Smooth muscle cell (in vitro differentiated cells): ENCODE results near the gene KLF13. TPM values are rescaled to one million over a fixed set of nuclear protein-coding genes. Genes with fewer than 3 reads are reported as not detected.
A peak's percentile ranks its signal among the peaks of the same experiment; 100 is the strongest.

Experiments
- DNase-seq: peaks from one replicate; lab custom pipeline; 2025; ENCODE audit not compliant: unreplicated experiment; lab: John Stamatoyannopoulos, UW
- H2AFZ ChIP-seq: fragments of 200-600 bp; sonication (generic); 2 replicates; pipeline ENCODE4 v1.6.0; 2016; ENCODE audit warnings: antibody characterized with exemption, low read depth, mild to moderate bottlenecking
- H3F3A ChIP-seq: fragments of 200-600 bp; sonication (generic); 2 replicates; pipeline ENCODE4 v1.6.0; 2017; ENCODE audit warnings: antibody characterized with exemption, low read depth
- H3K27ac ChIP-seq: fragments of 200-600 bp; sonication (generic); 2 replicates; pipeline ENCODE4 v1.5.1; 2016; ENCODE audit warnings: low read depth, mild to moderate bottlenecking
- H3K27me3 ChIP-seq: fragments of 200-600 bp; sonication (generic); 2 replicates; pipeline ENCODE4 v1.6.1; 2016; ENCODE audit warnings: low read depth, mild to moderate bottlenecking
- H3K36me3 ChIP-seq: fragments of 200-600 bp; sonication (generic); 2 replicates; pipeline ENCODE4 v1.5.1; 2016; ENCODE audit warnings: low read depth
- H3K4me1 ChIP-seq: fragments of 200-600 bp; sonication (generic); 2 replicates; pipeline ENCODE4 v1.5.1; 2016; ENCODE audit warnings: low read depth
- H3K4me2 ChIP-seq: fragments of 200-600 bp; sonication (generic); 2 replicates; pipeline ENCODE4 v1.6.0; 2016; ENCODE audit warnings: mild to moderate bottlenecking
- H3K4me3 ChIP-seq: fragments of 200-600 bp; sonication (generic); 2 replicates; pipeline ENCODE4 v1.5.1; 2016; ENCODE audit warnings: mild to moderate bottlenecking
- H3K79me2 ChIP-seq: fragments of 200-600 bp; sonication (generic); 2 replicates; pipeline ENCODE4 v1.6.0; 2016; ENCODE audit warnings: low read depth, mild to moderate bottlenecking
- H3K9ac ChIP-seq: fragments of 200-600 bp; sonication (generic); 2 replicates; pipeline ENCODE4 v1.6.0; 2016; ENCODE audit warnings: low read depth
- H3K9me3 ChIP-seq: fragments of 200-600 bp; sonication (generic); replicated peaks from 2 replicates; pipeline ENCODE4 v1.5.1; 2016; ENCODE audit warnings: low read depth
- H4K20me1 ChIP-seq: fragments of 200-600 bp; sonication (generic); 2 replicates; pipeline ENCODE4 v1.6.0; 2016; ENCODE audit warnings: low read depth
- WGBS: methylation state at CpG from one replicate; pipeline ENCODE4 v1.1.7; 2016; ENCODE audit warnings: low lambda C conversion rate; 5-methylcytosine and 5-hydroxymethylcytosine counted together
- polyA plus RNA-seq: library from polyadenylated mRNA; unstranded; fragments of >200 nt; fragmentation: Nextera tagmentation; extraction: Ambion mirVana; gene quantifications from 2 replicates; pipeline ENCODE4 v1.2.1, GENCODE V29; 2016
- total RNA-seq: library from RNA; depleted of rRNA; stranded (reverse); fragments of >200 nt; gene quantifications from 2 replicates; pipeline ENCODE4 v1.2.3, GENCODE V29; 2014
- TF ChIP-seq, protein P1 (sequence below): fragments of 200-600 bp; sonication (generic); IDR thresholded peaks from 2 replicates; pipeline ENCODE4 v1.5.1; 2017; ENCODE audit warnings: borderline replicate concordance, mild to moderate bottlenecking, antibody characterized with exemption; ENCODE audit not compliant: insufficient read depth, poor library complexity, severe bottlenecking

KLF13 gene
- total and polyA plus RNA-seq, 2 experiments from 2014 or later = 42.1 to 74.2 TPM

DNA sequence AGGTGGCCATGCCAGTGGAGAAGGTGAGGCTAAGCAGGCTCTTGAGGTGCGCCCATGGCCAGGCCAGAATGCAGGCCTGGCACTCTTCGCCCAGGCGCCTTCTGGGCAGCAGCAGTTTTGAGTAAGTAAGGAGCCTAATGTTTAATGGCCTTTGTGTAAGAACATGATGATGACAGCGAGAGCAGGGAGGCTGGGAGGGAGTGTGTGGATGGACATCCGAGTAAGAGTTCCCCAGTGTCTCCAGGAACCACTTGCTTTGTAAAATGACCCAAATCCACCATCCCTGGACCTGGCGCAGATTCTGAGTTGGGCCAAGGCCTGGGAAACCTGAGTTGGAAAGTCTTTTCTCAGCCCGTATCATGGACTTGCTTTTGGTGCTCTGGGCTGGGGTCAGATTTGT, 24.1 kb downstream of the KLF13 start:
- H3K4me2 ChIP-seq = no peak overlapping the region
- peaks cover 100% of the 10 kb centered on the region for H3K79me2 ChIP-seq

DNA sequence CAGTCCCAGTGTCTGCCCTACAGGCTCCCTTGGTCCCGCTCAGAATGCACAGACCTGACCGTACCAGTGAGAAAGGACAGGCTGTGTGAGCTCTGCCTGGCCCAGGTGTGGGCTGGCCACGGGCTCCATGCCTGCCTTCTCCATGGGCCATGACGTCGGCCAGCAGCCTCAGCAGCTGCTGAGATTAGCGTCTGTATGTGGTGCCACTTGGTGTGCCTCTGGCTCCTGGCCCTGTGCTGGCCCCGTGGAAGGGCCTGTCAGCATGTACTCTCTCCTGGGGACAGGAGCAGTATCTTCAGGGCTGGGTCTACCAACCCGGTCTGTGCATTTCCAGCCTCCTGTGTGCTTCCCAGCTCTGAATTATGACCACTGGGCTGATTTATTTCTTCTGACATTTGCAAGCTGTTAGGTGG, 25.7 kb downstream of the KLF13 start:
- no peak for DNase-seq
- peaks cover 100% of the 10 kb centered on the region for H4K20me1 ChIP-seq
- H3K9me3 ChIP-seq = no peaks in the 10 kb centered on the region
- H2AFZ ChIP-seq = no peak overlapping the region
- H3K79me2 ChIP-seq = peaks cover 100% of the 10 kb centered on the region
- H3F3A ChIP-seq = no peaks in the 10 kb centered on the region
- peak overlapping the region; percentile 57 for H3K27ac ChIP-seq
- peaks cover 4% of the 10 kb centered on the region for H3K36me3 ChIP-seq
- TF ChIP-seq, protein P1, sequence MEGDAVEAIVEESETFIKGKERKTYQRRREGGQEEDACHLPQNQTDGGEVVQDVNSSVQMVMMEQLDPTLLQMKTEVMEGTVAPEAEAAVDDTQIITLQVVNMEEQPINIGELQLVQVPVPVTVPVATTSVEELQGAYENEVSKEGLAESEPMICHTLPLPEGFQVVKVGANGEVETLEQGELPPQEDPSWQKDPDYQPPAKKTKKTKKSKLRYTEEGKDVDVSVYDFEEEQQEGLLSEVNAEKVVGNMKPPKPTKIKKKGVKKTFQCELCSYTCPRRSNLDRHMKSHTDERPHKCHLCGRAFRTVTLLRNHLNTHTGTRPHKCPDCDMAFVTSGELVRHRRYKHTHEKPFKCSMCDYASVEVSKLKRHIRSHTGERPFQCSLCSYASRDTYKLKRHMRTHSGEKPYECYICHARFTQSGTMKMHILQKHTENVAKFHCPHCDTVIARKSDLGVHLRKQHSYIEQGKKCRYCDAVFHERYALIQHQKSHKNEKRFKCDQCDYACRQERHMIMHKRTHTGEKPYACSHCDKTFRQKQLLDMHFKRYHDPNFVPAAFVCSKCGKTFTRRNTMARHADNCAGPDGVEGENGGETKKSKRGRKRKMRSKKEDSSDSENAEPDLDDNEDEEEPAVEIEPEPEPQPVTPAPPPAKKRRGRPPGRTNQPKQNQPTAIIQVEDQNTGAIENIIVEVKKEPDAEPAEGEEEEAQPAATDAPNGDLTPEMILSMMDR = no peak
- no peaks in the 10 kb centered on the region for H3K27me3 ChIP-seq
- peak overlapping the region; percentile 54 for H3K4me2 ChIP-seq
- peaks cover 26% of the 10 kb centered on the region for H3K4me1 ChIP-seq
- no peak overlapping the region for H3K9ac ChIP-seq
- 60% methylated on average over 8 of the region's 8 CpGs for WGBS
- H3K4me3 ChIP-seq = no peak overlapping the region

More for the DNA sequence above, 24.1 kb downstream of the KLF13 start:
- TF ChIP-seq, protein P1 = no peak
- H3K36me3 ChIP-seq = peaks cover 4% of the 10 kb centered on the region
- no peak overlapping the region for H3K9ac ChIP-seq
- 95% methylated on average over 7 of the region's 7 CpGs for WGBS
- no peaks in the 10 kb centered on the region for H3K27me3 ChIP-seq
- DNase-seq = no peak
- H3K27ac ChIP-seq = peak overlapping the region; percentile 58
- peaks cover 18% of the 10 kb centered on the region for H3K4me1 ChIP-seq
- H3K4me3 ChIP-seq = no peak overlapping the region
- H3F3A ChIP-seq = no peaks in the 10 kb centered on the region
- H3K9me3 ChIP-seq = no peaks in the 10 kb centered on the region
- no peak overlapping the region for H2AFZ ChIP-seq
- peaks cover 100% of the 10 kb centered on the region for H4K20me1 ChIP-seq

DNA sequence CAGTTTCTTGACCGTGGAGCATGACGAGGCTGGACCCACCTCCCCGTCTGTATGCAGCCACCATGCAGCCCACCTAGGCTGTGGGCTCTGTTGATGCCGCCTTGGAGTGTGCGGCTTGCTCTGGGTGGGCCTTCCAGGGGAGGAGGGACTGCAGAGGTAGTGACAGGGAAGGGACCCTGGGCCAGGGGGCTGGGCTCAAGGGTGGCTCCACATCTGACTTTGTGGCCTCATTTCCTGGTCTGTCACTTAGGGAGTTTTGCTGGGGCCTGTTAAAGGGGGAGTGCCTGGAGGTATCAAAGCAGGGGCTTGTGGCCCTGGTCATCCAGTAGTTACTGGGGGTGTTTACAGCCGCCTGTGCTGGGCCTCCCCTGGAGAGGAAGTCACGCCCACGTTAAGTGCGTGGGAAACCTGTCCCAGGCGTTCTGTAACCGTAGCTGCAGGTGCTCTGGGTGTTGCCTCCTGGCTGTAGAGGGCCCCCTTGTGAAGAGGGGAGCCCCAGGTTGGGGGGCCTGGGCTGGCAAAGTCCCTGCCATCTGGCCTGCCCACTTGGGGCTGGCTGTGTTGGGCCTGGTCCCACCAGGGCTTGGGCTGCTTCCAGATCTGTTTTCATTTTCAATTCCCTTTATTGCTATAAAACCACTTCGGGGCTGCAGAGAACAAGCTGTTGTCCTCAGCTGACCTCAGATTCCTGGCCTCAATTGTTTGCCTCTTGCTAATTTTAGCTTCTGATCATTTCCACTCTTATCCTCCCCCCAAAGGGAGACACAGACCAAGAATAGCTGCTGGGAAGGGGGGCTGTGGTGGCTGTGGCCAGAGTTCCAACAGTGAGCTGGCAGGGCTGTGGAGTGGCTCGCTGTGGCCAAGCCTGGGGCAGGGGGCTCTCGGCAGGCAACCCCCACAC, 26.5 kb downstream of the KLF13 start:
- TF ChIP-seq, protein P1 = no peak
- Histone ChIP-seq H3K79me2 (peaks cover 100% of the 10 kb centered on the region), H3K4me1 (peaks cover 26% of the 10 kb centered on the region), H3K9me3 (no peaks in the 10 kb centered on the region), H2AFZ (no peak overlapping the region), H3K4me3 (no peak overlapping the region), H4K20me1 (peaks cover 100% of the 10 kb centered on the region), H3K36me3 (peaks cover 4% of the 10 kb centered on the region), H3K9ac (no peak overlapping the region), H3K27me3 (no peaks in the 10 kb centered on the region), H3K4me2 (peak overlapping the region; percentile 54), H3K27ac (peak overlapping the region; percentile 57), H3F3A (no peaks in the 10 kb centered on the region)
- no peak for DNase-seq
- 58% methylated on average over 14 of the region's 14 CpGs for WGBS
